GM03348 (cell line): ENCODE measurements around the gene NDOR1.

ENCODE experiments used
- DNase-seq: peaks from one replicate; pipeline ENCODE4 v3.0.0; 2012; ENCODE audit warnings: low spot score

The NDOR1 gene

DNA sequence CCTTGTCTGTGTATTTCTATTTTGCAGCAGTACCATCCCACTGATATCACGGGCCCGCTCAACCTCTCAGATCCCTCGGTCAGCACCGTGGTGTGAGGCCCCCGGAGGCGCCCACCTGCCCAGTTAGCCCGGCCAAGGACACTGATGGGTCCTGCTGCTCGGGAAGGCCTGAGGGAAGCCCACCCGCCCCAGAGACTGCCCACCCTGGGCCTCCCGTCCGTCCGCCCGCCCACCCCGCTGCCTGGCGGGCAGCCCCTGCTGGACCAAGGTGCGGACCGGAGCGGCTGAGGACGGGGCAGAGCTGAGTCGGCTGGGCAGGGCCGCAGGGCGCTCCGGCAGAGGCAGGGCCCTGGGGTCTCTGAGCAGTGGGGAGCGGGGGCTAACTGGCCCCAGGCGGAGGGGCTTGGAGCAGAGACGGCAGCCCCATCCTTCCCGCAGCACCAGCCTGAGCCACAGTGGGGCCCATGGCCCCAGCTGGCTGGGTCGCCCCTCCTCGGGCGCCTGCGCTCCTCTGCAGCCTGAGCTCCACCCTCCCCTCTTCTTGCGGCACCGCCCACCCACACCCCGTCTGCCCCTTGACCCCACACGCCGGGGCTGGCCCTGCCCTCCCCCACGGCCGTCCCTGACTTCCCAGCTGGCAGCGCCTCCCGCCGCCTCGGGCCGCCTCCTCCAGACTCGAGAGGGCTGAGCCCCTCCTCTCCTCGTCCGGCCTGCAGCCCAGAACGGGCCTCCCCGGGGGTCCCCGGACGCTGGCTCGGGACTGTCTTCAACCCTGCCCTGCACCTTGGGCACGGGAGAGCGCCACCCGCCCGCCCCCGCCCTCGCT is 37.5 kb upstream of the NDOR1 start:
- DNase-seq, result no peak

DNA sequence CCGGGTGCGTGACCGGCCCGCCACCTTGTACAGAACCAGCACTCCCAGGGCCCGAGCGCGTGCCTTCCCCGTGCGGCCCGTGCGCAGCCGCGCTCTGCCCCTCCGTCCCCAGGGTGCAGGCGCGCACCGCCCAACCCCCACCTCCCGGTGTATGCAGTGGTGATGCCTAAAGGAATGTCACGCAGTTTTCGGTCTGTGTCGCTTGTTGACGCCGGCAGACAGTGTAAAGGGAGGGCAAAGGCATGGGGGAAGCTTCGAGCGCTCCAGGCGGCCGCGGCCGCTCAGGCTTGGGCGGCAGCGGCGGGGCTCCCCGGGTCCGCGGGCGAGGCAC is 37.0 kb upstream of the NDOR1 start:
- DNase-seq, result no peak

DNA sequence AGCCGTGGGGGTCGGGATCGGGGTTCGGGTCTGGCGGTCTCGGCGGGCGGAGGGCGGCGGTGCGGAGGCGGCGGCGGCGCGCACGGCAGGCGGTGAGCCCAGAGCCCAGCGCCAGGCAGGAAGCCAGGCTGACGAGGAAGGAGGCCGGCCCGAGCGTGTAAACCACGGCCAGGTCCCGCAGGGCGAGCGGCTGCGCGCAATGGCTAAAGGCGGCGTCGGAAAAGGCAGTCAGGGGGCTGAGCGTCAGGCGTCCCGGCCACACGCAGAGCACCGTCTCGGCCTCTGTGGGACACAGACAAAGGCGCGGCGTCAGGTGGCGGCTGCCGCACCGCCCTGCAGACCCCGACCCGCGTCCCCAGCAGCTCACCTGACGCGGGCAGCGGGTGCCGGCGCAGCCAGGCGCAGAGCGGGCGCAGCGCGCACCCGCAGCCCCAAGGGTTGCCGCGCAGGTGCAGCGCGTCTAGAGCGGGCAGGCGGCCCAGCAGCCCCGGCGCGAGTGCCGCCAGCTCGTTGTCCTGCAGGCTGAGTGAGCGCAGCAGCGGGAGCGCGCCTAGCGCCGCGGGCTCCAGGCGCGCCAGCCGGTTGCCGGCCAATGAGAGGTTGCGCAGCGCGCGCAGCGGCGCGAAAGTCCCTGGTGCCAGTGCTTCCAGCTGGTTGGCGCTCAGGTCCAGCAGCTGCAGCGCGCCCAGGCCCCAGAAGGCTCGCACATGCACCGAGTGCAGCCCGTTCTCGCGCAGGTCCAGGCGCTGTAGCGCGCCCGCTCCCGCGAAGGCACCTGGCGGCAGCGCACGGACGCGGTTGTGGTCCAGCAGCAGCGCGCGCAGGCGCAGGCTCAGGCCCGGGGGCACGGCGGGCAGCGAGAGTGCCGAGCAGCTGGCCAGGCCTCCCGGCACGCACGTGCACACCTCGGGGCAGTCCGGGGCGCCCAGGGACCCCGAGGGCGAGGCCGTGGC is 36.3 kb upstream of the NDOR1 start:
- peak; percentile 59 for DNase-seq

DNA sequence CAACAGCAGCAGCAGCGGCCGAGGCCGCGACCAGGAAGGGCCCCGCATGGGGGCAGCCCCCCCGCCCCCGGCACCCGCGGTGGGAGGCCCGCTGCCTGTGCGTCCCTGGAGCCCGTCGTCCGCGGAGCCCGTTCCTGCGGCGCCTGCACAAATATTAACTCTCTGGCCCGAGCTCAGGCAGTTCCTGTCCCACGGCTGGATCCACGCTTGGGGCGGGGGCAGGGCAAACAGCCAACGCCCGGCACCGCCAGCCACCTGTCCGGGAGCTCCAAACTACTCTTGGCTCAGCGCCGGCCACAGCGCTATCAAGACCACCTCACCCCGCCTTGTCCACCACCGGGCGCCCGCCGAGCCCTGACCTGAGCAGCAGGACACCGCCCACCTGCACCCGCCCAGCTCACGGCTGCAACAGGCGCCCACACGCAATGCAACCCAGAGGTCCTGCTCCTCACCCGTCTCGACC is 35.6 kb upstream of the NDOR1 start, which contains the start of gene LRRC26:
Gene LRRC26 (minus strand): TSS at position 156 of the 463 bp plus-strand sequence. CDS start 108 bp downstream, at position 48.
- DNase-seq, result no peak

DNA sequence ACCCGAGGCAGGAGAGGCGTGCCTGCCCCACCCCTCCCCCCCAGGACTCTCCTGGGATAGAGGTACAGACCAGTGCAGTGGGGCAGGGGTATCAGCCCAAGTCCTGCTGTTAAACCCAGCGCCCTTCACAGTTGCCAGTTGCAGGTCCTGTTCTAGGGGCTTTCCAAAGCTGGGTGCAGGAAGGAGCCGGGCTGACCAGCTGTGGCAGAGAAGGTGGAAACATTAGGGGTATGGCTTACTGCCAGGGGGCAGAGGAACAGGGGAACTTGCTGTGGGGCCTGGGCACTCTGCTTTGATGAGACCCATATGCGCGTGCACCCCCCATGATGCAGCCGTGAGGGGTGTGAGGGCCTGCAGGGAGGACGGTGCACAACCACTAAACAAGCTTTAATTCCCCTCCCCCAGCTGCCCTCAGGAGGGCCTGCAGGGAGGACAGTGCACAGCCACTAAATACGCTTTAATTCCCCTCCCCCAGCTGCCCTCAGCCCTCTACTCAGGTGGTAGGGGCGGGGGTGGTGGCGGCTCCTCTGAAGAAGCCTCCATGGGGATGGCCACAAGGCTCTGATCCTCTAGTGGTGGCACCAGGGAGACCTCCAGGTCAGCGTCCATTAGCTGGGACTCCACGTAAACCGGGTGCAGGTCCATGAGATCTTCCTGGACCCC is 34.9 kb upstream of the NDOR1 start:
- no peak for DNase-seq

DNA sequence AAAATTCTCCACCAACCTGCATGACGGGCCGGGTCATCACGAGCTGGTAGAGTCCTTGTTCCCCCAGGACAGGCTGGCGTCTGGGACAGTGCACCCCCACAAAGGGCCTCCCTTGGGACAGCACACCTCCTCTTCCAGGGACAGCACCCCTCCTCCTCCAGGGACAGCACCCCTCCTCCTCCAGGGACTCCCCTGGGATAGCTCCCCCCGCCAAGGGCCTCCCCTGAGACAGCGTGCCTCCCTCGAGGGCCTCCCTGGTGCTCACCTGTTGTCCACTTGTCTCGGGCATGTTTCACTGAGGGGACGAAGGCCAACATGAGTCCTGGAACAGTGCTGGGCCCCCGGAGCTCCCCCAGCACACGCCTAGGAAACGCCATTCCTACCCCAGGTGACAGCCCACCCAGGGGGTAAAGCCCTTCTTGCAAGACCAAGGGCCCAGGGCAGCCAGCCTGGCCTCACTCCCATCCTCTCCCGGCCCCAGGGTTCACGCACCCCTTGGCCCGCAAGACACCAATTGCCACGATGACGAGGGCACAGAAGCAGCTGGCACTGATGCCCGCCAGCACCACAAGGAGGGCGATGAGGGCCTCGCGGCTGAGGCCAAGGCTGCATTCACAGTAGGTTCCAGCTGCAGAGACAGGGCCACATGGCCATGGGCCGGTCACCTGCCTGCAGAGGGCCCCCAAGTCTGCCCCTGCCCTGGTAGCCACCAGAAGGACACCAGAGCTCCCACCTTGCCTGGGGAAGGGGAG is 34.2 kb upstream of the NDOR1 start:
- no peak for DNase-seq

DNA sequence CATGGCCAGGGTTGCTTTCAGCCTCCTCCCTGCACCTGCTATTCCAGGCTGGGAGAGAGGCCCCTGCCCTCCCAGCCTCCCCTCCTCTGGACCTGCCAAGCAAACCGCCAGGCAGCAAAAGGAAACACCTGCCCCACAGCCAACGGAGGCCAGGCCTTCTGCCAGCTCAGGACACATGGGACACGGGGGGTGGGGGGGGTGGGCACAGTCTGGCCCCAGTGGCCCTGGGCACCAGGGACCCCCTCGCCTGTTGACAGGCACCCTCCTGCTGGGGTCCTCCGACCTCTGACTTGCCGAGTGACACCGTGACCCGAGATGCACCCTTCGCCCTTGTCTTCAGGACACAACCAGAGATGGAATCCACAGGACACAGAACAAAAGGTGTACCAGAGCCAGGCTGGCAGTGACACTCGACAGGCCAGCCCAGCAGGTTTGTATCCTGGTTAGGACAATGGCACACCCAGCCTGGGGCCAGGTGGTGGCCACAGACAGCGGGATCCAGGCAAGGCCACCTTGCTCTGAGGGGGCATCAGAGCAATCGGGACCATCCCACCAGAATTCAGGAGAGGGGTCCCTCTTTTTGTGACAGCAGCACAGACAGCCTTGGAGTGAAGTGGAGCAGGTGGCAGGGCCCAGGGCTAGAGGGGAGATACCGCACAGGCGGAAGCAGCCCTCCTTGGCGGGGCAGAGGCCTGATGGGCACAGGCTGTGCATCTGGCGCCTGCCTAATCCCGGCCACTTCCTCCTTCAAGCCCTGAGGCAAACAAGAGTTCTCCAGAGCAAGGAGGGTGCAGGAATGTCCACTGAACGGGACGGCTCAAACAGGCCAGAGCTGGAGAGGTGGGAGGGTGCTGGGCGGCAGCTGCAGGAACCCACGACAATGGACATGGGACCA is 32.4 kb upstream of the NDOR1 start:
- no peak for DNase-seq

DNA sequence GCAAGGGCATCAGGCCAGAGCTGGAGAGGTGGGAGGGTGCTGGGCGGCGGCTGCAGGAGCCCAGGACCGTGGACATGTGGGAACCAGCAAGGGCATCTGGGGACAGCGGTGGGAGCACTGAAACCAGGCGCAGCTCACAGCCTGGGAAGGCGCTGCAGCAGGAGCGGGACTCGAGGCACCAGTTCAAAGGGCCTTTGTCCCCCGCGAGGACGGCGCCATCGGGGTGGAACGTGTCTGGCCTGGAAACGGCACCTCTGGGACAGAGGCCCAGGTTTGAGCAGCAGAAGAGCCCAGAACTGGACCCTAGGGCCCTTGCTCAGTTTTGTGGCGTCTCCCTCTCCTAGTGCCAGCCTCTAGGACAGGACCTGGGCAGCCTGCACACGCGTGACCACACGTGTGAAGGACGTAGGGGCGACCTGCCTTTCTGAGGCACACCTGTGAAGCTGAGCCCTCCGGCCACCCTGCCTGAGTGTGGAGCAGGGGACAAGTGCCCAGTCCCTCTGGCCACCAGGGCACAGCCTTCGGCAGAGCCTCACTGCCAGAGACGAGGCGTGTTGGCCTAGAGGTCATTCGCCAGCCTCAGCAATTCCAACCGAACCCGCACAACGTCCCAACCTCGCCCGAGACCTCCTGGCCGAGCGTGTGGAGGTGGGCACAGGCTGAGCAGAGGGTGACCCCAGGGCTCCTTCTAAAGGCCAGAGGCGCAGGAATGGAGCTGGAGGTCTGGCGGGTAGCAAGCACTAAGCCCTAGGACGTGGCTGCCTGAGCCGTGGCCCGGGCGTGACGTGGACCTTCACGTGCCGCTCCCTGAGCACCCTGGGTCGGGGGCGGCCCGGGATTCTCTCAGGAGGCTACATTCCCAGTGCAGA is 31.5 kb upstream of the NDOR1 start:
- no peak for DNase-seq

DNA sequence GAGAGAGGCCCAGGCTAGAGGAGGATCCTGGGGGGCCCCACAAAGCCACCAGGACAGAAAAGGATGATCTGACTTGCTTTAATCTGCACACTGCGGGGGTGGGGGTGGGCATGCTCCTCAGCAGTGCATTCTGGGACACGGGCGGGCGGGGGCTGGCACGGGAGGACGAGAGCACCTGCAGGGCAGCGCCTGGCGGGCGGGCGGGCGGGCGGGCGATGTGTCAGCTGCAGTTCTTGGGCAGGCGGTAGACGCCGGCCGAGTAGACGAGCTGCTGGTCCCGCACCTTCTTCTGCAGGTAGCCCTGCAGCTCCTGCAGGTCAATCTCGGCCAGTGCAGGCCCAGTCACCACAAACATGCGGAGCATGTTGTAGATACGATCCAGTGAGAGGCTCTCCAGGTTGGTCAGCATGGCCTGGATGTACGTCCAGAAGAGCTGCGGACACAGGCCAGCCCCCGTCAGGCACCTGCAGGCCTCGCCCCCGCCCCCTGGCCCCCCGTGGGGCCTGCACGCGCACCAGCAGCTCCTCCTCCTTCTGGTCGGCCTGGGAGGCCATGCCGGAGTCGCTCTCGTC is 30.7 kb upstream of the NDOR1 start:
- DNase-seq, result no peak

DNA sequence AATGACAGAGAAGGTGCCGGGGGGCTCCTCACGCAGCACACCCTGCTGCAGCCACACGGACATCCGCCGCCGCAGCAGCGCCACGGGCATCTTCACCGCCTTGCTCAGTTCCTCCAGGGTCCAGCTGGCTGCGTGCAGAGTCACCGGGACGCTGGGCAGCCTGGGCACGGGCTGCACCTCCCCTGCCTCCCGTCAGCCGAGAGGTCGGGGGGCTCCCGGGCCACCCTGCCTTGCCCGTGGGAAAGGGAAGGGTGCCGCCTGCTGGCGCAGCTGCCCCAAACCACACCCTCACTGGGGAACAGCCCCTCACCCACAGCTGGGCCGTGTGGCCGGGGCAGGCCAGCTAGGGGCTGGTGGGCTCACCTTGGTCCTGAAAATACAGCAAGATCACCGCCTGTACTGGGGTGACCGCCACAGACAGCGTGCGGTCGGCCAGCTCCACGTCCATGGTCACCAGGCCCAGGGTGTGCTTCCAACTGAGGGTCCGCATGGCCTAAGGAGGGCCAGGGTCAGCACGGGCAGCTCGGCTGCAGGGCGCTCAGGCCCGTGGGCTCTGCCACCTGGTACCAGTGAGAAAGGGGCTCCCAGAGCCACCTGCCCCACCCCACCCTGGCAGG is 30.0 kb upstream of the NDOR1 start:
- no peak for DNase-seq

DNA sequence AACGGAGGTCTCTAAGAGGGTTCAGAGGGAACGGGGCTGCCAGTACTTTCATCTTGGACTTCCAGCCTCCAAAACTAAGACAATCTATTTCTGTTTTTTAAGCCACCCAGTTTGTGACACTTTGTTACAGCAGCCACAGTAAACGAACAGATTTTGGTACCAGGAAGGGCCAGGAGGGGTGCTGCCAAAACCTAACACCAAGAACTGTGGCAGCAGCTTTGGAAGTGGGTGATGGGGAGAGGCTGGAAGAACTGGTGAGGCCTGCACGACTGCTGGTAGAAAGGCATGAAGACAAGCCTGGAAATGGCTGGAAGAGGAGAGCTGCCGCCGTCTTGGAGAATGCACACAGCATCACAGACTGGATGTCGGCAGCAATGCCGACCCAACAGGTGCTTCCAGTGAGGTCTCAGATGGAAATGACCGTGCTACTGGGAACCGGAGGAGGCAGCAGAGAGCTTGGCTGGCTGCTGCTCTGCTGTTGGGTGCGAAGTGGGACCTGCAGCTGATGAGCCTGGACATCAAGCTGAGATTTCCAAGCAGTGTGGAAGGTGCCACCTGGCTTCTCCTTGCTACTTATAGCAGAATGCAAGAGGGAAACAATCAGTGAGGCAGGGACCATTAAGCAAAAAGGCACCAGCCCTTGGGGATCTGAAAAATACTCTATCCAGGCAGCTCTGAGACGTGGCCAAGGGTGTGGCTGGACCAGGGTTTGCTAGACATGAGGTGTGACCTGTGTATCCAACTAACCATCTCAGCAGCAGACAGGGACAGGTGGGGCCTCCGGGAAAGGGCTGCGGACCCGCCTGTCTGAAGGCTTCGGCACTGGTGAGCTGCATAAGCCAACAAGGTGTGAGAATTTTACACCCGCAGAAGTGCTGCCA is 29.0 kb upstream of the NDOR1 start:
- DNase-seq, result peak; percentile 46

DNA sequence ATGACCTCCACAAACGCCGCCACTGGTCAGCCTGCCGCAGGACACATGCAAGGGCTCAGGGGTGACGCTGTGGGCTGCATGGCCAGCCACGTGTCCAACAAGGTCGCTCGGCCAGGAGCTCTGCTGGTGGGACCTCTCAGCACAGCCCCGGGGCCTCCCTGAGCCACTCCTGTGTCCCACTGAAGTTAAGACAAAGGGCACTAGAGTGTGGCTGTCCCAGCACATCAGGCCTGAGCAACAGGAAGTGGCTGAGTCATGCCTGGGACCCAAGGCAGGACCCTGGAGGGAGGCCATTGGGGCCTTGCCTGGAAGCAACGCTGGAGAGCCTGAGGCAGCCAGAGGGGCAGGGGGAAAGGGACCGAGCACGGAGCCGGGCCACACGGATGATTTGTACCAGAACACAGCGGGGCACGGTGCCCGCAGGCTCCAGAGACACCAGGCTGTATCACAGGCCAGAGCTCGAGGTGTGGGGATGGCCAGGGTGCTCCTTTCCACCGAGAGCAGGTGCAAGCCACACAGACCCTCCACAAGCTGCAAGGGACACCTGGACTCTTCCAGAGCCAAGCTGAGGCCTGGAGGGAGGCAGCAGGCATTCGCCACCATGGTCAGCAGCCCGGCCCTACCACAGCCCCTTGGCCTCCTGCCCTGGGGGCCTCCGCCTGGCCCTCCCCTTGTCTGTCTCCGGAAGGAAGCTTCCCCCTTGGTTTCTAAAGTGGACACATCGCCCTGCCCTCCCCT is 27.1 kb upstream of the NDOR1 start:
- no peak for DNase-seq

DNA sequence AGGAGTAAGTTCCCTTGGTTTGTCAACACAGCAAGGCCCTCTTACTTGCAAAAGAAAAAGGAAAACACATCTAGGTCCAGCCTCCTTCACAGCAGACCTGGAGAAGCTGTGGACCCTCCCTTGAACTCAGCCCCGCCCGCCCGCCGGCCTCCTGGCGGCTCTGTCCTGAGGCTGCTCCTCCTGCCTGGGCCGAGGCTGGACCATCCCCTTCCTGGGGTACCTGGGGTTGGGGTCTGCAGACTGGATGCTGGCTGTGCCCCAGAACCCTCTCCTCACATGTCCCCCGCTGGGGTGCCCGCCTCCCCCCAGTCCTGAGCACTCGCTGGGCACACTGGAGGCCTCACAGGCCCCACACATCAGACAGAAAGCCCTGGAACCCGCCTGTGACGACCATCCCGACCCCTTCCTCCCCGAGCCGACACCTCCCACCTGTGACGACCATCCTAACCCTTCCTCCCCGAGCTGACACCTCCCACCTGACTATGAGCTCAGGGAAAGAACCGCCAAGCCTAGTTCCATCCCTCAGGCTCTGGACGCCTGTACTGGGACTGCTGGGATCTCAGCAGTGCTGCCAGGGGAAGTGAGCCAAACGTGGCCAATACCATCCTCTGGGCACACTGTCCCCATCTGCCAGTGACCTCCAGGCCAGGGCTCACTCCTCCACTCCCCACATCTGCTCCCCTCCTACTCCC is 26.4 kb upstream of the NDOR1 start:
- no peak for DNase-seq

DNA sequence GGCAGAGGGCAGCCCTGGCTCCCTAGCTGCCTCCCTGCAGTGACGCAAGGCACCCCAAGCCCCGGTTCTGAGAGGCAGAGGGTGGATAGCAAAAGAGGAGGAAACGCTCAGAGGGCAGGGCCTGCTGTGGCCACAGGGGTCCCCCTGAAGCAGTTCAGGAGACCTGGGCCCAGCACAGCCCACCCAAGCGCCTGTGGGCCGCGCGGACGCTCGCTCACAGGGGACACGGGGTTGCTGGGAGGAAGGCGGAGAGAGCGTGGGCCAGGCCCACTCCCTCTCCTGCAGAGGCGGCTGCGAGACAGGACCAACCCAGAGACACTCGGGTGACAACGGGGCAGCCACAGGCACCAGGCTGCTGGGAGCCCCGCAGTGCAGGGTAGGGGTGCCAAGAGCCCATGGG is 25.7 kb upstream of the NDOR1 start:
- no peak for DNase-seq

DNA sequence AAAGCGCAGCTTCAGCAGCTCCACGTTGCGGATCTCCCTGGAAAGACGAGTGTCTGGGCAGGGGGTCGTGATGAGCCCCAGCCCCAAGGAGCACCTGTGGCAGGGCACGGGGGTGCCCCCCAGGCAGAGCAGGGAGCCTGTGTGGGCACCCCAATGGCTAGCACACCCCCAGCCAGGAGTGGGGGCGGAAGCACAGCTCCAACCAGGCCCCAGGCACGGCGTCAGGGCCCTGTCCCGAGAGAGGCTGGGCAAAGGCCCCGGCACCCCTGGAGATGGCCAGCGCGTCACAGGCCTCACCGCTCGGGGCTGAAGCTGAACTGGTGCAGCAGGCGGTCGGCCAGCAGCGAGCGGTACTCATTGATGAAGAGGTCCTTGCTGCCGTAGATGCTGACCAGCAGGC is 25.0 kb upstream of the NDOR1 start:
- DNase-seq, result no peak

DNA sequence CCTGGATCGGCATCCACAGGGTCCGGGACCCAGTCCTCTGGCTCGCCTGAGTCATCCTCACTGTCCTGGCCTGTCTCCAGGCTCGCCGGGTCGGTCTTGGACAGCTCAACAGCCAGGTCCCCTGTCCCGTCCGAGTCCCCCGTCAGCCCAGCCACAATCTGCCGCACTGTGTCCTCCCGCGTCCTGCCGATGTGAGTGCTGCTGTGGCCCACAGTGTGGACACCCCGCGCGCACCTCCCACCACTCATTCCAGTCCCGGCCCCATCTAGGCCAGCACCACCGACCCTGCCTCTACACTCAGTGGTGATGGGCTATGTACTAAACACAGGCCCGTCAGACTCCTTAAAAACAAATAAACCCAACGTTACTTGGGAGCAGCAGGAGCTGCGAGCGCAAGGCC is 23.8 kb upstream of the NDOR1 start:
- no peak for DNase-seq

DNA sequence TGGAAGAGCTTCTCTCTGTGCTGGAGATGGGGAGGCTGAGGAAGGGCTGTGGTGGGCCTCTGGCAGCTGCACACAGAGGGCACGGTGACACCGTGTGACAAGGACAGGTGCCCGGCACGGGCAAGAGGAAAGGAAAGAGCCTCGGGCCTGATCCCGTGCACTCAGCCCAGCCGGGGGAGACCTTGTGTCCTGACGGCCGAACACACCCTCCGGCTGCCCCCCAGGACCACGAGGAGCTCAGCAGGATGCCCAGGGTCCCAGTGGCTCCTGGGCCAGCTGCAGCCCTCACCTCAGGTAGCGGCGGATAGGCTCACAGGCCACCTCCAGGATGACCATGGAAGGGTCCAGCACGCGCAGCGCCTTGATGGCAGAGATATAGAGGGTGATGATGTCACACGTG is 22.7 kb upstream of the NDOR1 start:
- no peak for DNase-seq
